HK-2 (cell line): ENCODE measurements around the gene SLC35F3.
"Not testable (repeated sequence)": the region's sequence is repeated elsewhere in the genome, so short reads cannot be mapped to it uniquely, and the experiment has no call there.

Experiments used
- DNase-seq: peaks from one replicate; pipeline ENCODE4 v3.0.0-alpha.2; 2018; ENCODE audit not compliant: unreplicated experiment

Gene SLC35F3

DNA sequence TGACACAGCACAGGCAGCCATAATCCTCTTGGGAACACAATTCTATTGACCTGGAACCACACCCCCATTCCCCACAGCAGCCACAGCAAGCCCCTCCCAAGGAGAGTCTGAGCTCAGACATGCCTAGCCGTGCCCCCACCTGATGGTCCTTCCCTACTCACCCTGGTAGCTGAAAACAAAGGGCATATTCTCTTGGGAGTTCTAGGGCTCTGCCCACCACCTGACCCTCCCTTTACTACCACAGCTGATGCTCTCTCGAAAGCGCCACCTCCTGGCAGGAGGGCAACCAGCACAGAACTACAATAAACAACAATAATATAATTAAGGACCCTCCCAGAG lies 283.9 kb downstream of the SLC35F3 start:
- no peak for DNase-seq

- no peak for DNase-seq
Observed at GRCh38 chr1:234197839-234198238, 293.4 kb downstream of the SLC35F3 start.

GRCh38 chr1:234199476-234200127 lies 295.1 kb downstream of the SLC35F3 start:
- DNase-seq: no peak

DNA sequence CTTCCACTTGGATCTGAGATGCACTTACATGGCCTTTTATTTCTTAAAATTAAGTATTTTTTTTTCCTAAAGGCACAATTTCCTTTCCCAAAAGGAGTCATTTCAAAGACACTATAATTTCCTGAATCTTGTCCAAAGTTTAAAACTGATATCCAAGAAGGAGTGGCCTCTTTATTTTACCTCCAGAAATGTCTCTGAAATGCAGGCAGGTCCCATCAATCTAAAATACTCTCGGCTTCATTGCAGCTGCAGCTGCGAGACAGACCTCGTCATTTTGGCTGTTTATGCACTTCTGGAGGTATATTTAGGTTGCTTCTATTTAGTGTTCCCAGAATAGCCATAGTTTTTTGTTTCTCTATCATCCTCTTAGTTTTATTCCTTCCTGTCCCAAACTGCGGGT lies 296.1 kb downstream of the SLC35F3 start:
- no peak for DNase-seq

DNA sequence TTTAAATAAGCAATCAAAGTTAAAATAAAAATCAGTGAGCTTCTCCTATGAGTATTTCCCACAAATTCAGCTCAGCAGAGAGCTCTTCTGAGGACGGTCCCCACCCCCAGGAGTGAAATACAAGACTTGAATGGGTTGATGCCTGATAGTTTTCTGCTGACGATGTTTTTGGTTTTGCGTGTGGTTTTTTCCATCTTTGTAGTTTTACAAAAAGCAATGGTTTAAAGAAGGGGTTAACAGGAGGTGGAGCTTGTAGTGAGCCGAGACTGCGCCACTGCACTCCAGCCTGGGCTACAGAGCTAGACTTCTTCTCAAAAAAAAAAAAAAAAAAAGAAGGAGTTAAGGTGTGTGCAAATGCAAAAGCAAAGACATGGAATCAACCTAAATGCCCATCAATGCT lies 297.1 kb downstream of the SLC35F3 start:
- no peak for DNase-seq

DNA sequence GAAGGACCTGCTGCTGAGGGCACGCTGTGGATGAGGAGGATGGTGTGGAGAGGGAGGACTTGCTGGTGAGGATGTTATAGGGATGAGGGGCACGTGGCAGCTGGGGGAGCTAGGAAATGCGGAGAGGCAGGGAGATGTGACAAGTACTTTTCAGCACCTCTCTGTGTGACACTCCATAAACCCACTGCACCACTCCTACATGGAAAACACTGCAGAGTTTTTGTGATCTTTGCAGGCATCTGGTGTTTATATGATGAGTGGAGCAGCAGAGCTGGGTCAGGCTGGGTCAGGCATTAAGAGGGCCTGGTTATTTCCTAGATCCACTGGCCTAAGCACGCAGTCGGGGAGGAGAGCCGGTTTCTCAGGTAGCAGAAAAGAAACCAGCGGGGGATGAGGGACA lies 301.5 kb downstream of the SLC35F3 start:
- no peak for DNase-seq

DNA sequence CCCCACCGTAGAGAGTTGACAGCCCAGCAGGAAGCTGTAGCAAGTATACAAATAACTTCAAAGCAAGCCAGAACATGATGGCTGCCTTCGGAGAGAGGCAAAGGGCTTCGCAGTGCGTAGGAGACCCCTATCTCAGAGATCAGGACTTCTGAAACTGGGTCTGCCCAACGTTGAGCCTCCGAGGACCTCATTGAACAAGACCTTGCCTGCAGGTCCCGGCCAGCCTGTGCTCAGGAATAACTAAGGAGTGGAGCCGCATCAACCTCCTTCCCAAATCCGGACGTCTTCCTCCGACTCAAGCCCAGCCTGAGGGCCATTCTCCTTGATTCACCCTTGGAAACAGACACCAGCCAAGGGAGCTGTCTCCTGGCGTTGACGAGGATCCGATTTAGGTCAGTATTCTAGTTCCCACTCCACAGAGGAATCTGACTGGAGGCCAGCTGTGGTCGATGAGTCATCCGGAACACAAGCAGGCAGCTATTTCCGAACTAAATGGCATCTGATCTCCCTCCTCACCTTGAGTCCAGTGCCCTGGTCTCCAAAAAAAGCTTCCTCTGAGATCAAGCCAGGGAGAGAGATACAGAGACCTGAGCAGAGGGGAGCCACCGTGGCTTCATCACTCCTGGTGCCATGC lies 302.3 kb downstream of the SLC35F3 start:
- peak; percentile 79 for DNase-seq

DNA sequence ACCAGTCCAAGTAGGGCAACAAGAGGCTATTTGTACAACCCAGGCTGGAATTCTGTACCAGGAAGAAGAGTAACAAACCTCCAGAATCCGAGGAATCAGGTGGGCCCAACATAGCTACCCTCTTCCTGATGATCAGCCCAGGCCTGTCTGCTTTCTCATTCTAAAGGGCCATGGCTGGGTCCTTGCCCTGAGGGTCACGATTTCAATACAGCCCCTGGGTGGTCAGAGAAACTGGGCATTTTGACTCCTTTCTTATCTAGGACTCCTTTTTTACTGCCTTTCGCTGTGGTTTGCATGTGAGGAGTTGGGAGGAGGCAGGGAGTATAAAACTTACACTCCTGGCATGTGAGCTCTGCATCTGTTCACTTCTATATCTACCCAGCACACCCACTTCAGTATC lies 303.9 kb downstream of the SLC35F3 start:
- DNase-seq: peak; percentile 25

GRCh38 chr1:234208791-234209190 lies 304.3 kb downstream of the SLC35F3 start:
- peak; percentile 27 for DNase-seq

DNA sequence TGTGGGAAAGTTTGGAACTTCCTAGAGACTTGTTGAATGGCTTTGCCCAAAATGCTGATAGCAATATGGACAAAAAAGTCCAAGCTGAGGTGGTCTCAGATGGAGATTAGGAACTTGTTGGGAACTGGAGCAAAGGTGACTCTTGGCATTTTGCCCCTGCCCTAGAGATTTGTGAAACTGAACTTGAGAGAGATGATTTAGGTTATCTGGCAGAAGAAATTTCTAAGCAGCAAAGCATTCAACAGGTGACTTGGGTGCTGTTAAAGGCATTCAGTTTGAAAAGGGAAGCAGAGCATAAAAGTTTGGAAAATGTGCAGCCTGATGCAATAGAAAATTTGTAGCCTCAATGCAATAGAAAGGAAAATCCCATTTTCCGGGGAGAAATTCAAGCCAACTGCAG lies 306.0 kb downstream of the SLC35F3 start:
- not testable (repeated sequence) for DNase-seq

GRCh38 chr1:234211855-234212254 lies 307.4 kb downstream of the SLC35F3 start:
- not testable (repeated sequence) for DNase-seq

DNA sequence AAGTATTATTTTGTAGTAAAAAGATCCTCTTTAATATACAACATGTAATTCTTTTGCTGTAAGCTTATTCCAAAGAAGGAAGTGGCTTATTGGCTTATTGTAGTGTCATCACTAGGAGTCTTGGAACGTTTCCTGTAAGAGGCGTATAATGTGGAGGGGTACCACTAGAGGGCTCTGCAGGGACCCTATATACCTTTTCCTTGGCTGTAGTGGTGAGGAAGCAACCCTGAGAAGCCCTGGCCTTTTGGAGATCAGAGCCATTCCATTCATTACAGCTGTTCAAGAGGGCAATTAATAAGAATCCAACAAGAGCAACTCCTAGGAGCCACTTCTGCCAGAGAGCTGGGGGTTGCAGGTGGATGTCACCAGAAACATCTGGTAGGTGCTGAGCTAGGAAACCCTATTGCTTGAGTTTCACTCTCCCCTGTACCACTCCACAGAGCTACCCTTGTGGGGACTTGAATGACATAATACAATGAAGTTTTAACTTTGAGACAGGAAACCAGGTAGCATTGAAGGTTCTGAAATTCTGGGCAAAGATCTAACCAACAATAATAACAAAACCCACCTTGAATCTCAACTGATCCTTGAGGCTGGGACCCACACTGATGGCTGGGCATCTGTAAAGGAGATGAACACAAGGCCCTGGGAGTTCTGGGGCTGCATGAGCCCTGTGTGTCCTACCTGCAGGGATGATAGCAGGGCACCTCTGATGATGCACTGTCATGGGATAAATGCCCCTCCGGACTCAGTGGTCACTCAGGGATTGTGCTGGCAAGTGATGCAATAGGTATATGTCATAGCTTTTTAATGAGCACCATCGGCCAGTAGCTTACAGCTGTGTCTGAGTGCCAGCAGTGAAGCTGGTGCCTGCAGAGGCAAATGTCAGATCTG lies 308.5 kb downstream of the SLC35F3 start:
- DNase-seq: no peak

DNA sequence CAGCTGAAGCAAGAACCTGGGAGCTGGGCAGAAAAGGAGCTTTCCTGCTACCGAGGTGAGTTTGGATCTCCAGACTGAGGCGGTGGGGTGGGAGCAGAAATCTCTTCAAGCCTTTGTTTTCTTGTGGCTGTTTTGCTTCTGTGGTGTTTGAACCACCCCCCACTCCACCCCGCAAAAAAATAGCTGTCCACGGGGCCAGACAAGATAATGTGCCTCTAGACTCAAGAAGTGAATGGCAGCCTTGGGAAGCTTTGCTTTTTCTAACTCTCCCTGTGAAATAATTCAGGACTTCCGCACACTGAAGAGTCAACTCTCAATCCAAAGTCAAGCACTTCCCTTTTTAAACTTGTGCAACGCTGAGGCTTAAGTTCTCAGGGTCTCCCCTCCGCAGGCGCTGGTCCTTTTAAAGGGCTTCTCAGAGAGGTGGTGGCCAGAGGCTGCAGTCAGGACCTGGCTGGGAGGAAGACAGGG lies 309.2 kb downstream of the SLC35F3 start:
- no peak for DNase-seq

DNA sequence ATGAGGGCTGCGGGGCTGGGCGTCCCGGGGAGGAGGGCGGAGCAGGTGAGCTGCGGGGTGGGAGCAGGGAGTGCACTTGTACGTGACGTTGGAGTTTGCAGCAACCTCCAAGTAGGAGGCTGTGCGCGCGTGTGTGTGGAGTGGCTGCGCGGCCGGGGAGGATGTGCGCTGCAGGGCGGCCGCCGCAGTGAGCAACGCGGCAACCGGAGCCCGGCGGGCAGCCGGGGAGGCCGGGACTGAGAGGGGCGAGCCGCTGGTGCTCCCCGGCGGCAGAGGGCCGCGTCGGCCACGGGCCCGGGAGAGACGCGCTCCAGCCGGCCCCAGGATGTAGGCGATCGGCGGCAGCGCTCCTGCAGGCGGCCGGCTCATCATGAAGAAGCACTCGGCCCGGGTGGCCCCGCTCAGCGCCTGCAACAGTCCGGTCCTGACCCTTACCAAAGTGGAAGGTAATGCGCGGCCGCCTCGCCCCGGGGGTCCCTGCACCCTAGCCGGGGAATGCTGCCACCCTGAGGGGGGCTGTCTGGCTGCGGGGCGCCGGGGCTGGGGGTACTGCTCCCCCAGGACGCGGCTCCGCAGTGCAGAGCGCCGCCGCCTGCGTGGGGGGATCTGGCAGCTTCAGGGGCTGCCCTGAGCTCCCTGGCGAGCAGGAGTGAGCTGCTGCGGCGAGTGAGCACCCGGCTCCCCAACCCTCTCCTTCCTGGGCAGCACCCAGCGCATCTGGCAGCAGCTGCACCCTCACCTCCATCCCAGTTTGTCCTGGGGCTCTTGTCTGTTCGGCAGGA lies 309.8 kb downstream of the SLC35F3 start:
- DNase-seq: no peak

DNA sequence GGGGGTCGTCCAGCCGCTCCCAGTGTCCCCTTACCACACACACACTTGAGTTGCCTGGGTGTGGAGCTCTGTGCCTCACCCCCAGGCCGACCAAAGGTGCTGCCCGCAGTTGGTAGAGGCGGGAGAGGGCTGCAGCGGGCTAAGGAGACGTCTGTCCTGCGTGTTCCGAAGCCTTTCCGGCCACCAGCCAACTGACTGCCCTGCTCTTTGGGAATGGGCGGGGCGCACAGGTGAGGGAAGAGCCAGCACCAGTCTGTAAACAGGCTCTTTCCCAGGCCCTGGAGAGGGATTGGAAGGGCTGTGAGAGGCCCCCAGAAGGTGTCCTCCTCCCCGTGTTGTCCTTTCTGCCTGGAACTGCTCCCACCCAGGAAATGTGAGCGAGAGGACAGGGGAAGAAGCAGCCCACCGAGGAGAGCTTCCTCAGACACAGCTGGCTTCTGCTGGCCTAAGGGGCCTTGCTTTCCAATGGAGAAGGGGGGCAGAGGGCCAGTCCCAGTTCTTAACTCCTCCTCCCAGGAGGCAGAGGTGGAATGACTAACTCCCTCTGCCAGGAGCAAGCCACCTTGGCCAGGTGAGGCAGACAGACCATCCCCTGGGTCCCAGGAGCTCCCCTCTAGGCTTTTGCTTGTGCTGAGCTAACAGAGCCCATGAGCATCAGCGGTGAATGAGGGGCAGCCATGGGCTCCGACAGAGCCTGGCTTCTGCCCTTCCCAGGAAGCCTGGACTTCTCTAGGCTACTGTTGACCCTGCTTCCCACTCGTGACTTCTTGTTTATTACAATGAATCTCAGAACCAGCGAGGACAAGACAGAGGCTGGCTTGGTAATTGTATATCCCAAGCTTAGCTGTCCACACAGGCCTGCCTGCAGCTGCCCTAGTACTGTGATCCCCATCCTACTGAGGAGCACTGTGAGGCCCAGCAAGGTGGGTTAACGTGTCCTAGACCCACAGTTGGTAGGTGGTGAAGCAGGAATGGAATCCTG lies 310.7 kb downstream of the SLC35F3 start:
- no peak for DNase-seq

- no peak for DNase-seq
Observed at GRCh38 chr1:234216116-234216703, 311.7 kb downstream of the SLC35F3 start.

- no peak for DNase-seq
Observed at GRCh38 chr1:234217316-234217840, 312.9 kb downstream of the SLC35F3 start.

GRCh38 chr1:234218078-234218477 lies 313.6 kb downstream of the SLC35F3 start:
- no peak for DNase-seq

DNA sequence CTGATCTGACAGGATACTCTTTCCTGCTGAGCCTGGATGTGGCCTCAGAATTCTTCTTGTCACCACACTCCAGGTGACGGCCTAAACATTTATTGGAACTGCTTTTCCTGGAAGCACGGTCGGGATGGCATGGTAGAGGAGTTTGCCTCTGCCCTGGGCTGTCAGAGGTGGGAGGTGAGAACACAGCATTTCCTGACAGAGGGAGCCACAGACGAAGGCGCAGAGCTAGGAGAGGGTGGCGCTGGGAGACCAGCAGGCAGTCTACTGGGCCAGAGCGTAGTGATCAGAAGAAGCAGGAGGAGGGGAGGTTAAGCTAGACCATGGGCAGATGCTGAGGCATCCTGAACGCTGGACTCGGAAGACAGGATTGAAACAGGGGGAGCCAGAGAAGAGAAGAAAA lies 315.2 kb downstream of the SLC35F3 start:
- no peak for DNase-seq

- no peak for DNase-seq
Observed at GRCh38 chr1:234221601-234222000, 317.1 kb downstream of the SLC35F3 start.
